ENCODE data around the gene MED8. TPM values are rescaled to one million over a fixed set of nuclear protein-coding genes. Genes with fewer than 3 reads are reported as not detected.

Gene MED8
- total and polyA plus RNA-seq, 9 of the 15 experiments (the other 6 are each of a cell fraction or from before 2014, with no cell fraction given) = 23.0 to 120 (median 56.4) TPM

GRCh38 chr1:43354471-43354870 lies 35.1 kb downstream of the MED8 start:
- Histone ChIP-seq H3K9ac (ENCODE audit: insufficient read depth in 1 of 2, low read depth in 2 of 2, low read length in 2 of 2) (no peak overlapping the region), H3K79me2 (ENCODE audit: control insufficient read depth, insufficient read depth, low read length) (peaks cover 7% of the 10 kb centered on the region), H3K4me1 (replicated peaks in 1 of 2; ENCODE audit: control insufficient read depth in 2 of 2, insufficient read depth in 2 of 2, low read length in 2 of 2) (peaks cover 4 to 14% of the 10 kb centered on the region in 2 experiments; a peak in 3 of 5 replicates), H3K4me2 (ENCODE audit: insufficient read depth, low read length) (no peak overlapping the region), H4K20me1 (replicated peaks; ENCODE audit: control insufficient read depth, insufficient read depth, low read length) (no peaks in the 10 kb centered on the region), H3K36me3 (ENCODE audit: control insufficient read depth, insufficient read depth, low read length) (peaks cover 2% of the 10 kb centered on the region; the same call in 1 of the 3 replicates), H3K4me3 (no peak overlapping the region), H3K9me3 (replicated peaks; ENCODE audit: control insufficient read depth, insufficient read depth, low read depth, low read length) (no peaks in the 10 kb centered on the region), H2AFZ (ENCODE audit: low read depth, low read length) (no peak overlapping the region), H3K27ac (ENCODE audit: extremely low read depth, low read depth, low read length) (no peak overlapping the region), H3K27me3 (ENCODE audit: control insufficient read depth in 2 of 2, insufficient read depth in 2 of 2, low read length in 2 of 2) (no peaks in the 10 kb centered on the region), H3K9me1 (ENCODE audit: control insufficient read depth, insufficient read depth, low read length) (no peaks in the 10 kb centered on the region)
- ChIA-PET CTCF (ENCODE audit: low intra/inter-chr PET ratio) (no interaction called here), POLR2A (interaction anchor here (1.0 to 1.1 kb wide), 2 partner anchors 13 to 21 kb away, joined by 4 to 5 read pairs; partner anchors contain the start of gene ELOVL1)
- in situ Hi-C loops (cut with MboI) (no loop called here), intact Hi-C loops (cut with micrococcal nuclease) (no loop called here)
- no peak for DNase-seq (ENCODE audit: extremely low read depth in 1 of 4, low spot score in 3 of 4)
- WGBS (ENCODE audit: insufficient coverage, low coverage, missing lambda C conversion rate) = 41% methylated on average over 2 of the region's 2 CpGs
- no peak for ATAC-seq
- BruUV-seq (replicated peaks) = no TSS peak
- FAIRE-seq = no peak
- TF ChIP-seq, protein P1, sequence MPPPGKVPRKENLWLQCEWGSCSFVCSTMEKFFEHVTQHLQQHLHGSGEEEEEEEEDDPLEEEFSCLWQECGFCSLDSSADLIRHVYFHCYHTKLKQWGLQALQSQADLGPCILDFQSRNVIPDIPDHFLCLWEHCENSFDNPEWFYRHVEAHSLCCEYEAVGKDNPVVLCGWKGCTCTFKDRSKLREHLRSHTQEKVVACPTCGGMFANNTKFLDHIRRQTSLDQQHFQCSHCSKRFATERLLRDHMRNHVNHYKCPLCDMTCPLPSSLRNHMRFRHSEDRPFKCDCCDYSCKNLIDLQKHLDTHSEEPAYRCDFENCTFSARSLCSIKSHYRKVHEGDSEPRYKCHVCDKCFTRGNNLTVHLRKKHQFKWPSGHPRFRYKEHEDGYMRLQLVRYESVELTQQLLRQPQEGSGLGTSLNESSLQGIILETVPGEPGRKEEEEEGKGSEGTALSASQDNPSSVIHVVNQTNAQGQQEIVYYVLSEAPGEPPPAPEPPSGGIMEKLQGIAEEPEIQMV (tag; conservative IDR thresholded peaks at IDR 0.05; ENCODE audit: low read depth) = no peak
- TF ChIP-seq XRCC5 (IDR thresholded peaks at IDR 0.05; ENCODE audit: low read depth, low read length) = no peak
- peak; percentile 50; the same call in 1 of the 2 replicates for TF ChIP-seq ZNF316 (IDR thresholded peaks at IDR 0.05)
- no peak for TF ChIP-seq DNMT1 (IDR thresholded peaks at IDR 0.05)
- TF ChIP-seq HSF4 (CRISPR knock-in tag; IDR thresholded peaks at IDR 0.05; ENCODE audit: borderline replicate concordance) = no peak
- no peak for TF ChIP-seq BDP1 (IDR thresholded peaks at IDR 0.05; ENCODE audit: insufficient read depth, insufficient read length)
